ENCODE measurements around the gene MYOG.

DNA sequence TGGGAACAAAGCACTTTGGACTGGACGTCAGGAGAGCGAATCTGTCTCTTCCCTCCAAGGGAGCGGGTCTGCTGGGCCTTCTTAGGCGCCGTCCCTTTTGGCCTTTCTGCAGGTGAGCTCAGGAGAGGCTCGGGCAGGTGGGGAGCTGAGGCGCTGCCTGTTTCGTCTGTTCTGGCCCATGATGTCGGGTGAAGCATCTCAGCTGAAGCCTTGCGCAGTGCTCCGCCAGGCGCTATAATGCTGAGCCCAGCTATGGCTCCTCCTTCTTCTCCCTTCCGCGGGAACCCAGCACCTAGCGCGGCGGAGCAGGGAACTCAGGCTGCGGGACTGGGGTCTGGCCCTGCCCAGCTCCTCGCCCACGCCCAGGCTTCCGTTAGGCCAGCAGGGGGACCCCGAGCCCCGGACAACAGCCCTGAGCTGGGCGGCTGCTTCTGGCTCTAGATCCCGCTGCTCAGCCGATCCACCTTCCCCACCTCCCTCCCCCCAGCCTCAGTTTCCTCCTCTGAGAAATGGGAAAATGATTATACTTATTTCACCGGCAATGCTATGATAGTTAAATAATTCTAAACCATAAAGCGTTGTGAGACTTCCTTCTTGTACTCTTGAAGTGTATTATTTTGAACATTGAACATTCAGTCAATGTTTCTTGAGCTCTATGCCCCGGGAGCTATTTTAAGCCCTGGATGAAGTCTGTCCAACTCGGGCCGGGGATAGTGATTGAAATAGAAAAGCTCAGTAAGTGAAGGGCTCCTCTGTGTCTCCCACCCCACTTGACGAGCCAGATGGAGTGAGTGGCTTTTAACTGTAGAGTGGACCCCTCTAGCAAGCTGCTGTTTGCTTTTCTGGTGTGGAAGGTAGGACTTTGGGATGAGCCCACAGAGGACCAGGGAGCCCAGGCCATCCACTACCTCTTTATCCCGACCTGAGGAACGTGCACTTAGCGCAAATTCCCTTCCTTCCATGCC is 32.1 kb upstream of the MYOG start:
- TF ChIP-seq ESRRG (CRISPR knock-in tag; IDR thresholded peaks at IDR 0.05), result no peak
- no peak for TF ChIP-seq ZNF565 (CRISPR knock-in tag; conservative IDR thresholded peaks at IDR 0.05; ENCODE audit: low read depth)
- TF ChIP-seq RARB (CRISPR knock-in tag; IDR thresholded peaks at IDR 0.05), result no peak
- TF ChIP-seq, protein P1, sequence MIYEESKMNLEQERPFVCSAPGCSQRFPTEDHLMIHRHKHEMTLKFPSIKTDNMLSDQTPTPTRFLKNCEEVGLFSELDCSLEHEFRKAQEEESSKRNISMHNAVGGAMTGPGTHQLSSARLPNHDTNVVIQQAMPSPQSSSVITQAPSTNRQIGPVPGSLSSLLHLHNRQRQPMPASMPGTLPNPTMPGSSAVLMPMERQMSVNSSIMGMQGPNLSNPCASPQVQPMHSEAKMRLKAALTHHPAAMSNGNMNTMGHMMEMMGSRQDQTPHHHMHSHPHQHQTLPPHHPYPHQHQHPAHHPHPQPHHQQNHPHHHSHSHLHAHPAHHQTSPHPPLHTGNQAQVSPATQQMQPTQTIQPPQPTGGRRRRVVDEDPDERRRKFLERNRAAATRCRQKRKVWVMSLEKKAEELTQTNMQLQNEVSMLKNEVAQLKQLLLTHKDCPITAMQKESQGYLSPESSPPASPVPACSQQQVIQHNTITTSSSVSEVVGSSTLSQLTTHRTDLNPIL (CRISPR knock-in tag; IDR thresholded peaks at IDR 0.05; ENCODE audit: low read depth), result no peak
- no peak for TF ChIP-seq ZNF70 (CRISPR knock-in tag; IDR thresholded peaks at IDR 0.05)
- no peak for TF ChIP-seq OSR1 (CRISPR knock-in tag; IDR thresholded peaks at IDR 0.05)
- TF ChIP-seq, protein P2, sequence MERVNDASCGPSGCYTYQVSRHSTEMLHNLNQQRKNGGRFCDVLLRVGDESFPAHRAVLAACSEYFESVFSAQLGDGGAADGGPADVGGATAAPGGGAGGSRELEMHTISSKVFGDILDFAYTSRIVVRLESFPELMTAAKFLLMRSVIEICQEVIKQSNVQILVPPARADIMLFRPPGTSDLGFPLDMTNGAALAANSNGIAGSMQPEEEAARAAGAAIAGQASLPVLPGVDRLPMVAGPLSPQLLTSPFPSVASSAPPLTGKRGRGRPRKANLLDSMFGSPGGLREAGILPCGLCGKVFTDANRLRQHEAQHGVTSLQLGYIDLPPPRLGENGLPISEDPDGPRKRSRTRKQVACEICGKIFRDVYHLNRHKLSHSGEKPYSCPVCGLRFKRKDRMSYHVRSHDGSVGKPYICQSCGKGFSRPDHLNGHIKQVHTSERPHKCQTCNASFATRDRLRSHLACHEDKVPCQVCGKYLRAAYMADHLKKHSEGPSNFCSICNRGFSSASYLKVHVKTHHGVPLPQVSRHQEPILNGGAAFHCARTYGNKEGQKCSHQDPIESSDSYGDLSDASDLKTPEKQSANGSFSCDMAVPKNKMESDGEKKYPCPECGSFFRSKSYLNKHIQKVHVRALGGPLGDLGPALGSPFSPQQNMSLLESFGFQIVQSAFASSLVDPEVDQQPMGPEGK (CRISPR knock-in tag; IDR thresholded peaks at IDR 0.05; ENCODE audit: borderline replicate concordance), result no peak
- TF ChIP-seq, protein P3, sequence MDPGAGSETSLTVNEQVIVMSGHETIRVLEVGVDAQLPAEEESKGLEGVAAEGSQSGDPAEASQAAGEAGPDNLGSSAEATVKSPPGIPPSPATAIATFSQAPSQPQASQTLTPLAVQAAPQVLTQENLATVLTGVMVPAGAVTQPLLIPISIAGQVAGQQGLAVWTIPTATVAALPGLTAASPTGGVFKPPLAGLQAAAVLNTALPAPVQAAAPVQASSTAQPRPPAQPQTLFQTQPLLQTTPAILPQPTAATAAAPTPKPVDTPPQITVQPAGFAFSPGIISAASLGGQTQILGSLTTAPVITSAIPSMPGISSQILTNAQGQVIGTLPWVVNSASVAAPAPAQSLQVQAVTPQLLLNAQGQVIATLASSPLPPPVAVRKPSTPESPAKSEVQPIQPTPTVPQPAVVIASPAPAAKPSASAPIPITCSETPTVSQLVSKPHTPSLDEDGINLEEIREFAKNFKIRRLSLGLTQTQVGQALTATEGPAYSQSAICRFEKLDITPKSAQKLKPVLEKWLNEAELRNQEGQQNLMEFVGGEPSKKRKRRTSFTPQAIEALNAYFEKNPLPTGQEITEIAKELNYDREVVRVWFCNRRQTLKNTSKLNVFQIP (CRISPR knock-in tag; IDR thresholded peaks at IDR 0.05; ENCODE audit: borderline replicate concordance, low read depth), result no peak
- no peak for TF ChIP-seq ZC3H10 (CRISPR knock-in tag; IDR thresholded peaks at IDR 0.05)
- TF ChIP-seq ZFP3 (CRISPR knock-in tag; IDR thresholded peaks at IDR 0.05), result no peak
- TF ChIP-seq, protein P4, sequence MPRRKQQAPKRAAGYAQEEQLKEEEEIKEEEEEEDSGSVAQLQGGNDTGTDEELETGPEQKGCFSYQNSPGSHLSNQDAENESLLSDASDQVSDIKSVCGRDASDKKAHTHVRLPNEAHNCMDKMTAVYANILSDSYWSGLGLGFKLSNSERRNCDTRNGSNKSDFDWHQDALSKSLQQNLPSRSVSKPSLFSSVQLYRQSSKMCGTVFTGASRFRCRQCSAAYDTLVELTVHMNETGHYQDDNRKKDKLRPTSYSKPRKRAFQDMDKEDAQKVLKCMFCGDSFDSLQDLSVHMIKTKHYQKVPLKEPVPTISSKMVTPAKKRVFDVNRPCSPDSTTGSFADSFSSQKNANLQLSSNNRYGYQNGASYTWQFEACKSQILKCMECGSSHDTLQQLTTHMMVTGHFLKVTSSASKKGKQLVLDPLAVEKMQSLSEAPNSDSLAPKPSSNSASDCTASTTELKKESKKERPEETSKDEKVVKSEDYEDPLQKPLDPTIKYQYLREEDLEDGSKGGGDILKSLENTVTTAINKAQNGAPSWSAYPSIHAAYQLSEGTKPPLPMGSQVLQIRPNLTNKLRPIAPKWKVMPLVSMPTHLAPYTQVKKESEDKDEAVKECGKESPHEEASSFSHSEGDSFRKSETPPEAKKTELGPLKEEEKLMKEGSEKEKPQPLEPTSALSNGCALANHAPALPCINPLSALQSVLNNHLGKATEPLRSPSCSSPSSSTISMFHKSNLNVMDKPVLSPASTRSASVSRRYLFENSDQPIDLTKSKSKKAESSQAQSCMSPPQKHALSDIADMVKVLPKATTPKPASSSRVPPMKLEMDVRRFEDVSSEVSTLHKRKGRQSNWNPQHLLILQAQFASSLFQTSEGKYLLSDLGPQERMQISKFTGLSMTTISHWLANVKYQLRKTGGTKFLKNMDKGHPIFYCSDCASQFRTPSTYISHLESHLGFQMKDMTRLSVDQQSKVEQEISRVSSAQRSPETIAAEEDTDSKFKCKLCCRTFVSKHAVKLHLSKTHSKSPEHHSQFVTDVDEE (CRISPR knock-in tag; IDR thresholded peaks at IDR 0.05), result no peak
- no peak for TF ChIP-seq ZNF8 (CRISPR knock-in tag; IDR thresholded peaks at IDR 0.05)
- TF ChIP-seq TCF4 (CRISPR knock-in tag; IDR thresholded peaks at IDR 0.05; ENCODE audit: borderline replicate concordance), result no peak
- TF ChIP-seq ZFP30 (CRISPR knock-in tag; IDR thresholded peaks at IDR 0.05), result no peak

Measured in SK-N-SH treated with all-trans-retinoic acid at 6 μM for 48 hours (cell line).